ENCODE measurements around the gene SCAPER.
"Not testable (repeated sequence)": the region's sequence is repeated elsewhere in the genome, so short reads cannot be mapped to it uniquely, and the experiment has no call there.

Gene SCAPER

GRCh38 chr15:76298986-76299385 lies 606.2 kb downstream of the SCAPER start:
- H3K4me3 ChIP-seq (ENCODE audit: low read depth, low read length): no peak overlapping the region
- ChIA-PET CTCF (no interaction called here), POLR2A (no interaction called here)
- TF ChIP-seq CTCF (IDR thresholded peaks at IDR 0.05; ENCODE audit: insufficient read depth, low read length, missing control alignments): no peak
- no peak for DNase-seq (ENCODE audit: low read depth, low spot score)

GRCh38 chr15:76297951-76298350 lies 607.2 kb downstream of the SCAPER start:
- DNase-seq (ENCODE audit: low read depth, low spot score); H3K4me3 ChIP-seq (ENCODE audit: low read depth, low read length); POLR2A ChIA-PET: not testable (repeated sequence)
- CTCF ChIA-PET: interaction anchor here (0.8 to 1.2 kb wide), 4 partner anchors 9 to 107 kb away, joined by 3 to 4 read pairs (median 3); no protein-coding TSS in a partner anchor
